Cardiac muscle cell (in vitro differentiated cells and primary cell): ENCODE results near the gene MMS19. TPM values are rescaled to one million over a fixed set of nuclear protein-coding genes. Genes with fewer than 3 reads are reported as not detected.

Experiments used
- DNase-seq, 2 donors: peaks; one replicate each; pipeline versions ENCODE4 v3.0.0 to v3.0.0-alpha.2; 2010 to 2017; ENCODE audit warnings: low read depth in 1 of 2, low spot score in 1 of 2
- H3K27ac ChIP-seq: fragments of 200-600 bp; sonication (generic); 2 replicates; pipeline ENCODE4 v1.5.1; 2016
- H3K27me3 ChIP-seq: fragments of 200-600 bp; sonication (generic); 2 replicates; pipeline ENCODE4 v1.6.0; 2016; ENCODE audit warnings: control low read depth
- H3K36me3 ChIP-seq: fragments of 200-600 bp; sonication (generic); 2 replicates; pipeline ENCODE4 v1.5.1; 2016; ENCODE audit warnings: control low read depth
- H3K4me1 ChIP-seq: fragments of 200-600 bp; sonication (generic); 2 replicates; pipeline ENCODE4 v1.8.1; 2017; ENCODE audit warnings: low read depth, mild to moderate bottlenecking, mixed run types
- H3K4me3 ChIP-seq: fragments of 200-600 bp; sonication (generic); 2 replicates; pipeline ENCODE4 v1.5.1; 2016; ENCODE audit warnings: mild to moderate bottlenecking
- H3K9me3 ChIP-seq: fragments of 200-600 bp; sonication (generic); 2 replicates; pipeline ENCODE4 v1.5.1; 2017; ENCODE audit warnings: low read depth, mild to moderate bottlenecking, control low read depth
- CTCF ChIP-seq: IDR thresholded peaks from 2 replicates; pipeline ENCODE4 v1.5.1; 2012; ENCODE audit warnings: low read depth, mild to moderate bottlenecking, low read length
- polyA plus RNA-seq: library from polyadenylated mRNA; unstranded; fragments of >200 nt; fragmentation: Nextera tagmentation; extraction: Ambion mirVana; gene quantifications from 2 replicates; pipeline ENCODE4 v1.2.1, GENCODE V29; 2016
- total RNA-seq: library from RNA; depleted of rRNA; stranded (reverse); fragments of >200 nt; gene quantifications from 2 replicates; pipeline ENCODE4 v1.2.3, GENCODE V29; 2016

Gene MMS19
- total and polyA plus RNA-seq, 2 experiments from 2014 or later = 72.5 to 94.0 TPM

DNA sequence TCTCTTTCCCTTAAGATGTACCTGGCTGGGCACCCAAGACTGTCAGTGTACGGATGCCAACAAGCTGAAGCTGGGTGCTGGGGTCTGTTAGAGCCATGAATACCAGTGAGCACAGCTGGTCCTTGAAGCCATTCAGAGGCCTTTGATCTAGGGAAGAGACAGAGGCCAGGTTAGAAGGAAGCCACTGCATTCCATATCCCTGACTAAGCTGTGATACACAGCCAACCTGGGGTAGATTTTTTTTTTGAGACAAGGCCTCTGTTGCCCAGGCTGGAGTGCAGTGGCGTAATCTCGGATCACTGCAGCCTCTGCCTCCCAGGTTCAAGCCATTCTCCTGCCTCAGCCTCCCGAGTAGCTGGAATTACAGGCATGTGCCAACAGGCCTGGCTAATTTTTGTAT lies 31.5 kb downstream of the MMS19 start:
- TF ChIP-seq CTCF = no peak
- no peak for DNase-seq
- Histone ChIP-seq H3K27me3 (no peaks in the 10 kb centered on the region), H3K9me3 (no peaks in the 10 kb centered on the region), H3K4me1 (no peaks in the 10 kb centered on the region), H3K27ac (no peak overlapping the region), H3K36me3 (peaks cover 54% of the 10 kb centered on the region), H3K4me3 (no peak overlapping the region)

- Histone ChIP-seq H3K27me3 (no peaks in the 10 kb centered on the region), H3K27ac (no peak overlapping the region), H3K36me3 (peaks cover 59% of the 10 kb centered on the region), H3K9me3 (no peaks in the 10 kb centered on the region), H3K4me3 (no peak overlapping the region), H3K4me1 (no peaks in the 10 kb centered on the region)
- no peak for DNase-seq
- TF ChIP-seq CTCF = no peak
Observed at GRCh38 chr10:97465982-97466381, 32.2 kb downstream of the MMS19 start.

- TF ChIP-seq CTCF = no peak
- H3K27ac ChIP-seq = peak overlapping the region; percentile 51
- H3K36me3 ChIP-seq = peaks cover 62% of the 10 kb centered on the region
- no peak for DNase-seq
- no peak overlapping the region for H3K4me3 ChIP-seq
- no peaks in the 10 kb centered on the region for H3K4me1 ChIP-seq
- no peaks in the 10 kb centered on the region for H3K27me3 ChIP-seq
- no peaks in the 10 kb centered on the region for H3K9me3 ChIP-seq
Observed at GRCh38 chr10:97464226-97464625, 34.0 kb downstream of the MMS19 start.

DNA sequence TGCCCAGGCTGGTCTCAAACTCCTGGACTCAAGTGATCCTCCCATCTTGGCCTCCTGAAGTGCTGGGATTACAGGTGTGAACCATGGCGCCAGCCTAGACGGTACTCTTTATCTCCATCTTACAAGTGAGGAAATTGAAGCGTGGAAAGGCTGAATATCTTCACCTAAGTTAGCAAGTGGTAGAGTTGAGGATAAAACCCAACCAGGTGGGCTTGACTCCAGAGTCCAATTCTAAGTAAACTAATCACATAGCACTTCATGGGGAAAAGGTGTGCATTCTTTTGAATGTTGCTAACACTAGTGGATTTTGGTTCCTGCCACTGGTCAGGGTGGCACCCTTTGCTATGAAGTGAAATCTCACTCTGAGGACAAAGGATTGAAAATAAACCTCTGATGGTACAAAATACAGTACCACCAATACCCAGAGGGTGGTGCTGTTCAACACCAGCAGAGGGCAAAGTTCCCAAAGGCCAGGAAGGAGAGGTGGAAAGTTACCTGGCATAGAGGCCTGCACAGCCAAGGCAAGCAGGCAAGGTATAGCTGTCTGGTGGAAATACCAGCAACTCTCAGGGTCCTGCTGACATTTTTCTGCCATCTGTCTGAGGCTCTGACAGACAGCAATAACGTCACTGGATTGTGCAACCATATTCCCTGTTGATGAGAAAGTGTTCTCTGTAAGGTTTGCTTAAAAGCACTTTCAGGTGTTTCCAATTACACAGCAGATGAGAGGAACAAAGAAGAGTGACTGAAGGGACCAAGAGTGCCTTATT lies 34.7 kb downstream of the MMS19 start:
- peak overlapping the region; percentile 51 for H3K27ac ChIP-seq
- DNase-seq = peak; percentile 59 to 62
- peaks cover 66% of the 10 kb centered on the region for H3K36me3 ChIP-seq
- peak; percentile 84 for TF ChIP-seq CTCF
- H3K4me1 ChIP-seq = no peaks in the 10 kb centered on the region
- no peaks in the 10 kb centered on the region for H3K9me3 ChIP-seq
- no peak overlapping the region for H3K4me3 ChIP-seq
- no peaks in the 10 kb centered on the region for H3K27me3 ChIP-seq

- Histone ChIP-seq H3K36me3 (peaks cover 67% of the 10 kb centered on the region), H3K4me1 (no peaks in the 10 kb centered on the region), H3K27ac (no peak overlapping the region), H3K27me3 (no peaks in the 10 kb centered on the region), H3K9me3 (no peaks in the 10 kb centered on the region), H3K4me3 (no peak overlapping the region)
- TF ChIP-seq CTCF = no peak
- DNase-seq = no peak
Observed at GRCh38 chr10:97462309-97462708, 35.9 kb downstream of the MMS19 start.
